ENCODE measurements around the gene ADORA3.

GRCh38 chr1:111512132-111512889 lies 8.9 kb upstream of the ADORA3 start:
- TF ChIP-seq CTCF (IDR thresholded peaks at IDR 0.05) (no peak), EZH2 (IDR thresholded peaks at IDR 0.05) (no peak)
